Gastrocnemius medialis (tissue), 4 donors: ENCODE measurements around the gene UPB1. TPM values are rescaled to one million over a fixed set of nuclear protein-coding genes. Genes with fewer than 3 reads are reported as not detected.

Source experiments
- ATAC-seq, 2 donors: fragments of 150-250 bp; one replicate each; pipeline ENCODE4 v1.9.1; 2016
- DNase-seq, 2 donors: peaks; one replicate each; pipeline ENCODE4 v3.0.0-alpha.2; 2019
- H3K27ac ChIP-seq, 4 donors: fragments of 200-600 bp; sonication (generic); 1 replicate in 1 of 4; 2 replicates in 3 of 4; pipeline ENCODE4 v1.5.1; 2016 to 2018; ENCODE audit warnings: mild to moderate bottlenecking in 2 of 4, moderate library complexity in 1 of 4
- H3K27me3 ChIP-seq, 3 donors: fragments of 200-600 bp; sonication (generic) in 2 of 3; 1 replicate in 1 of 3; 2 replicates in 2 of 3; pipeline versions ENCODE4 v1.5.1 to v1.6.0; 2016 to 2019; ENCODE audit warnings: mild to moderate bottlenecking in 1 of 3, moderate library complexity in 1 of 3
- H3K36me3 ChIP-seq, 2 donors: fragments of 200-600 bp; sonication (generic) in 1 of 2; one replicate each; pipeline ENCODE4 v1.5.1; 2017 to 2018
- H3K4me1 ChIP-seq, 2 donors: fragments of 200-600 bp; sonication (generic) in 1 of 2; one replicate each; pipeline ENCODE4 v1.5.1; 2016 to 2017; ENCODE audit warnings: mild to moderate bottlenecking in 2 of 2
- H3K4me3 ChIP-seq, 4 donors: fragments of 200-600 bp; sonication (generic) in 3 of 4; 1 replicate in 1 of 4; 2 replicates in 3 of 4; pipeline ENCODE4 v1.5.1; 2016 to 2019; ENCODE audit warnings: mild to moderate bottlenecking in 2 of 4
- H3K9me3 ChIP-seq, 3 donors: fragments of 200-600 bp; sonication (generic) in 2 of 3; 1 replicate in 1 of 3; 2 replicates in 2 of 3; pipeline ENCODE4 v1.5.1; 2016 to 2019
- POLR2A ChIP-seq, 2 donors: fragments of 450-650 bp; IDR thresholded peaks; one replicate each; pipeline ENCODE4 v1.6.1; 2017; ENCODE audit warnings: antibody characterized with exemption in 2 of 2, mild to moderate bottlenecking in 2 of 2, moderate library complexity in 2 of 2
- in situ Hi-C, 4 donors: fragments of 200-750 bp; cut with MboI; loops; one replicate each; pipeline versions ENCODE4 v1.15.0 to v1.8.0; 2017; ENCODE audit warnings: low sequenced_read_pairs in 4 of 4
- intact Hi-C: fragments of 100-400 bp; cut with DNase I; formaldehyde crosslinking; loops from one replicate; pipeline ENCODE4 v1.15.1; 2023; ENCODE audit warnings: low total_unique reads
- total RNA-seq, 4 donors: library from RNA; depleted of rRNA; stranded (reverse); fragments of >200 nt; gene quantifications; one replicate each; pipeline versions ENCODE4 v1.1.0 to v1.2.3, GENCODE V29; 2016
- TF ChIP-seq, protein P1 (sequence below), 5 experiments: fragments of 450-650 bp in 3 of 5; fragments of 200-600 bp in 2 of 5; sonication (generic) in 2 of 5; IDR thresholded peaks in 4 of 5; conservative IDR thresholded peaks in 1 of 5; 1 replicate in 4 of 5; 2 replicates in 1 of 5; pipeline ENCODE4 v1.5.1; 2016 to 2019; ENCODE audit warnings: antibody characterized with exemption in 5 of 5, mild to moderate bottlenecking in 3 of 5, moderate library complexity in 3 of 5

UPB1 gene
- total RNA-seq, 4 donors from 2014 or later: 0.20 to 0.25 (median 0.22) TPM

DNA sequence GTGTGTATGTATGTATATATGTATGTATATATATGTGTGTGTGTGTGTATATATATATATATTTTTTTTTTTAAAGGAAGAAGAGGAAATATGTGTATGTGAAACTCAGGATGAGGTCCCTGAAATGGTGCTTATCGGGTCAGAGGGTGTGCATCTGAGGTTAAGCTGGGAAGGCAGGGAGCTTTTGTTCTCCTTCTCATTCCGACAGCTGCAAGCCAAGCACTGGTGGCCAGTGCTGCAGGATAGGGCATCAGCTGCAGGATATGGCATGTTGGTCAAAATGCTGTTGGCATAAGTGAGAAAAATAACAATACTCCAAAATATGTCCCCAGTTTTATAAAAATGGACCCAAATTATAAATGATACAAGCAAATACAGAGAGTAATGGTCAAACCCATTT is 68.1 kb downstream of the UPB1 start:
- Histone ChIP-seq H3K27me3 (no peaks in the 10 kb centered on the region), H3K27ac (peak overlapping the region; percentile 77 to 91 (median 88)), H3K36me3 (peaks cover 0 to 12% of the 10 kb centered on the region in 2 donors), H3K4me3 (no peak overlapping the region), H3K4me1 (peaks cover 66 to 88% of the 10 kb centered on the region in 2 donors), H3K9me3 (no peaks in the 10 kb centered on the region)
- in situ Hi-C loops (no loop called here), intact Hi-C loops (no loop called here)
- TF ChIP-seq POLR2A (IDR thresholded peaks at IDR 0.05): no peak
- TF ChIP-seq, protein P1, sequence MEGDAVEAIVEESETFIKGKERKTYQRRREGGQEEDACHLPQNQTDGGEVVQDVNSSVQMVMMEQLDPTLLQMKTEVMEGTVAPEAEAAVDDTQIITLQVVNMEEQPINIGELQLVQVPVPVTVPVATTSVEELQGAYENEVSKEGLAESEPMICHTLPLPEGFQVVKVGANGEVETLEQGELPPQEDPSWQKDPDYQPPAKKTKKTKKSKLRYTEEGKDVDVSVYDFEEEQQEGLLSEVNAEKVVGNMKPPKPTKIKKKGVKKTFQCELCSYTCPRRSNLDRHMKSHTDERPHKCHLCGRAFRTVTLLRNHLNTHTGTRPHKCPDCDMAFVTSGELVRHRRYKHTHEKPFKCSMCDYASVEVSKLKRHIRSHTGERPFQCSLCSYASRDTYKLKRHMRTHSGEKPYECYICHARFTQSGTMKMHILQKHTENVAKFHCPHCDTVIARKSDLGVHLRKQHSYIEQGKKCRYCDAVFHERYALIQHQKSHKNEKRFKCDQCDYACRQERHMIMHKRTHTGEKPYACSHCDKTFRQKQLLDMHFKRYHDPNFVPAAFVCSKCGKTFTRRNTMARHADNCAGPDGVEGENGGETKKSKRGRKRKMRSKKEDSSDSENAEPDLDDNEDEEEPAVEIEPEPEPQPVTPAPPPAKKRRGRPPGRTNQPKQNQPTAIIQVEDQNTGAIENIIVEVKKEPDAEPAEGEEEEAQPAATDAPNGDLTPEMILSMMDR (IDR thresholded peaks at IDR 0.05 in 4 of 5, conservative IDR thresholded peaks at IDR 0.05 in 1 of 5): no peak
- ATAC-seq (no peak), DNase-seq (no peak)

DNA sequence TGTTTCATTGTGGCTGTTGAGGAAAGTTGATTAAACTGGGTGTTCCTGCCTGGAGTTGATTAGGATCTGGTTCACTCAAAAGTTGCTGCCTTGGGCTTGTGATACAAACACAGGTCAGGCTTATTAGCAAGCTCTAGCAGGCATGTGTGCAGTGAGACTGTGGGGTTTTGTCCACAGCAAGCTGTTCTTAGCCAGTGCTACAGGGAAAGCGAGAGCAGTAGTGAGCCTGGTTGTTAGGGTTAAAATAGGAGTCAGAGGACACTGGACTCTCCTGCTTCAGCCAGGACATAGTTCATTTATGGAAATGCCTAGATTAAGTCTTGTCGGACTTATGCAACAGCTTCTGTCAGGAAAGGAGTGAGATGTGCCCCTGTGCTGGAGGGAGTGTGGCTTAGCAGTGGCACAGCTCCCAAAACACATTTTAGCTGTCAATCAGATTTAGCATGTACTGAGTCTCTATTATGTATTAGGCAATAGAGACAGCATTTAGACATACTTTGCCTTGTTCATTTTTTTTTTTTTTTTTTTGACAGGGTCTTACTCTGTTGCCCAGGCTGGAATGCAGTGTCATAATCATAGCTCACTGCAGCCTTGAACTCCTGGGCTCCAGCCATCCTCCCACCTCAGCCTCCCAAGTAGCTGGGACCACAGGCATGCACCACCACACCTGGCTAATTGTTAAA is 69.4 kb downstream of the UPB1 start:
- Histone ChIP-seq H3K27me3 (no peaks in the 10 kb centered on the region), H3K36me3 (peaks cover 0 to 17% of the 10 kb centered on the region in 2 donors), H3K9me3 (no peaks in the 10 kb centered on the region), H3K27ac (peak overlapping the region; percentile 77 to 91 (median 88)), H3K4me1 (peaks cover 60 to 76% of the 10 kb centered on the region in 2 donors), H3K4me3 (no peak overlapping the region)
- peak; percentile 97 to 99 for ATAC-seq
- in situ Hi-C loops (no loop called here), intact Hi-C loops (loop anchor here (2.0 kb wide), 1 partner anchor 24 kb away; no protein-coding TSS in a partner anchor)
- TF ChIP-seq, protein P1 (IDR thresholded peaks at IDR 0.05 in 4 of 5, conservative IDR thresholded peaks at IDR 0.05 in 1 of 5): no peak
- no peak for TF ChIP-seq POLR2A (IDR thresholded peaks at IDR 0.05)
- DNase-seq: peak; percentile 72 to 88

DNA sequence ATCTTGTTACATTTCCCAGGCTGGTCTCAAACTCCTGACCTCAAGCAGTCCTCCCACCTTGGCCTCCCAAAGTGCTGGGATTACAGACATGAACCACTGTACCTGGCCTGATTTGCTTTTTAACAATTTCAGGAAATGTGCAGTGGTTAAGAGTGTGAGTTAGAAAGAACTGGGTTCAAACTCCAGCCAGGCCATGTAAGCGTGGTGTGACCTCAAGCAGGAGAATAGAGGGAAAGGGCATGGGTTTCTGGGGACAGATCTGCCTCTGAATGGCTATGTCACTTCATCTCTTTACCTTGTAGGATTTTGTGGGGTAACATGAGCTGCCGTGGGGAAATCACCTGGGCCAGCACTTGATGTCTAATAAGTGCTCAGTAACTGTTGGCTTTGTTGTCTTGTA is 69.9 kb downstream of the UPB1 start:
- H3K4me1 ChIP-seq: peaks cover 56 to 71% of the 10 kb centered on the region in 2 donors
- ATAC-seq (peak; percentile 18 to 45), DNase-seq (peak in 1 of 2 donors; percentile 43)
- H3K27me3 ChIP-seq: no peaks in the 10 kb centered on the region
- H3K9me3 ChIP-seq: no peaks in the 10 kb centered on the region
- TF ChIP-seq, protein P1 (IDR thresholded peaks at IDR 0.05 in 4 of 5, conservative IDR thresholded peaks at IDR 0.05 in 1 of 5): no peak
- no peak for TF ChIP-seq POLR2A (IDR thresholded peaks at IDR 0.05)
- intact Hi-C loops (loop anchor here (2.0 kb wide), 1 partner anchor 24 kb away; no protein-coding TSS in a partner anchor), in situ Hi-C loops (no loop called here)
- H3K27ac ChIP-seq: peak overlapping the region; percentile 77 to 91 (median 88)
- no peak overlapping the region for H3K4me3 ChIP-seq
- peaks cover 0 to 19% of the 10 kb centered on the region in 2 donors for H3K36me3 ChIP-seq

DNA sequence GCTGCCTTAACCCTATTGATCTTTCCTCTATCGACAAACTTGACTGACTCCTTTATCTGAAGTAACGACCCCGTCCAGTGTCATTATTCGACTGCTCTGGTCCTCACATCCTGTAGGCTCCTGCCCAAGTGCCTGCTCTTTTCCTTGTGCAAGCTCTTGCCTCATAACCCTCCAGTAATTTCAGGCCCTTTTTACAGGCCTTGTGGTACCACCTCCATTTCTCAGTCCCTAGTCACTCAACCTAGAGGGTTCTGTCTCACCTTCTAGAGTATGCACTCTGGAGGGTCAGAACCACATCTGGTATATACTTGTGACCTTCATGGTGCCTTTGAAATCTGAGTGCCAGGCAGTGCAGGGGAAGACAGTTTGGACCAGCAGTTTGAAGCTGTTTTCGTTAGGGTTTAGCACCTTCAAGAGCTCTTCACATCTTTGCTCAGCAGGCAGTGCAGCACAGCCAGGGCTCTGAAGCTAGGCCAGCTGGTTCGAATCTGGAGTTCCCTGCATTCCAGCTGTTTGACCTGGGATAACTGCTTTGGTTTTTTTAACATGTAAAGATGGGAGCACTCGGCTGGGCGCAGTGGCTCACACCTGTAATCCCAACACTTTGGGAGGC is 71.9 kb downstream of the UPB1 start:
- in situ Hi-C loops (no loop called here), intact Hi-C loops (no loop called here)
- Histone ChIP-seq H3K27ac (peak overlapping the region; percentile 26 to 87 (median 52)), H3K4me3 (no peak overlapping the region), H3K9me3 (no peaks in the 10 kb centered on the region), H3K27me3 (no peaks in the 10 kb centered on the region), H3K4me1 (peaks cover 44 to 56% of the 10 kb centered on the region in 2 donors), H3K36me3 (peaks cover 0 to 31% of the 10 kb centered on the region in 2 donors)
- ATAC-seq (no peak), DNase-seq (no peak)
- no peak for TF ChIP-seq POLR2A (IDR thresholded peaks at IDR 0.05)
- TF ChIP-seq, protein P1 (IDR thresholded peaks at IDR 0.05 in 4 of 5, conservative IDR thresholded peaks at IDR 0.05 in 1 of 5): no peak
